Upper lobe of left lung (tissue), 6 donors: ENCODE data around the gene PDE1C. TPM values are rescaled to one million over a fixed set of nuclear protein-coding genes. Genes with fewer than 3 reads are reported as not detected.

Experiments used
- ATAC-seq, 2 donors: fragments of 200-7000 bp; cut with Tn5 transposase; one replicate each; pipeline ENCODE4 v1.9.1; 2022; ENCODE audit warnings: mild to moderate bottlenecking in 2 of 2, moderate library complexity in 2 of 2; ENCODE audit not compliant: low FRiP score in 2 of 2
- DNase-seq, 2 donors: peaks; one replicate each; pipeline ENCODE4 v3.0.0-alpha.2; 2019 to 2020
- H3K27ac ChIP-seq, 4 donors: fragments of 200-600 bp; sonication (generic); one replicate each; pipeline ENCODE4 v1.5.1; 2016 to 2019
- H3K27me3 ChIP-seq, 4 donors: fragments of 200-600 bp; sonication (generic); one replicate each; pipeline ENCODE4 v1.5.1; 2017 to 2019
- H3K36me3 ChIP-seq, 4 donors: fragments of 200-600 bp; sonication (generic); one replicate each; pipeline ENCODE4 v1.5.1; 2016 to 2019
- H3K4me1 ChIP-seq, 4 donors: fragments of 200-600 bp; sonication (generic); one replicate each; pipeline ENCODE4 v1.5.1; 2018 to 2019
- H3K4me3 ChIP-seq, 4 donors: fragments of 200-600 bp; sonication (generic); one replicate each; pipeline ENCODE4 v1.5.1; 2017 to 2019; ENCODE audit warnings: mild to moderate bottlenecking in 2 of 4, moderate library complexity in 1 of 4
- H3K9me3 ChIP-seq, 4 donors: fragments of 200-600 bp; sonication (generic); one replicate each; pipeline ENCODE4 v1.5.1; 2018 to 2019
- CTCF ChIP-seq, 6 experiments: fragments of 450-650 bp in 4 of 6; fragments of 200-600 bp in 2 of 6; sonication (generic) in 2 of 6; IDR thresholded peaks; one replicate each; pipeline ENCODE4 v1.5.1; 2016 to 2019; ENCODE audit warnings: antibody characterized with exemption in 6 of 6
- EP300 ChIP-seq, 4 donors: sonication (generic); formaldehyde crosslinking; IDR thresholded peaks; one replicate each; pipeline ENCODE4 v1.5.1; 2017; ENCODE audit warnings: antibody characterized with exemption in 4 of 4, control low read depth in 2 of 4
- POLR2A ChIP-seq, 4 donors: fragments of 450-650 bp; IDR thresholded peaks; one replicate each; pipeline ENCODE4 v1.5.1; 2016 to 2017; ENCODE audit warnings: antibody characterized with exemption in 4 of 4, mild to moderate bottlenecking in 2 of 4
- POLR2AphosphoS5 ChIP-seq, 2 donors: sonication (generic); formaldehyde crosslinking; IDR thresholded peaks; one replicate each; pipeline ENCODE4 v1.5.1; 2017; ENCODE audit warnings: antibody characterized with exemption in 2 of 2
- WGBS, 2 donors: methylation state at CpG; one replicate each; pipeline ENCODE4 v1.1.5; 2017 to 2018; 5-methylcytosine and 5-hydroxymethylcytosine counted together
- total RNA-seq, 6 donors: library from RNA; depleted of rRNA in 4 of 6; stranded (reverse); fragments of >200 nt in 4 of 6; gene quantifications; one replicate each; pipeline versions ENCODE4 v1.1.0 to v1.2.1, GENCODE V29; 2016 to 2021
- donor health status: DM: no; HTN: no; CAD: no; lungs with moderate emphysema.
- donor health status: DM: no; HTN: yes; CAD: no; lungs with severe emphysema.

PDE1C gene
- total RNA-seq, 6 donors from 2014 or later = 5.6 to 38.8 (median 11.3) TPM

- 80% methylated on average over 7 to 8 of the region's 8 CpGs for WGBS, 2 donors
- no peak for ATAC-seq
- Histone ChIP-seq H3K27me3 (no peaks in the 10 kb centered on the region), H3K27ac (no peak overlapping the region), H3K36me3 (no peaks in the 10 kb centered on the region), H3K4me1 (no peaks in the 10 kb centered on the region), H3K9me3 (no peaks in the 10 kb centered on the region), H3K4me3 (no peak overlapping the region)
- no peak for DNase-seq
- TF ChIP-seq POLR2A (IDR thresholded peaks at IDR 0.05) = no peak
- TF ChIP-seq CTCF (IDR thresholded peaks at IDR 0.05) = no peak
- TF ChIP-seq EP300 (IDR thresholded peaks at IDR 0.05) = no peak
- TF ChIP-seq POLR2AphosphoS5 (IDR thresholded peaks at IDR 0.05) = no peak
Measured at GRCh38 chr7:31720366-31720765, 349.8 kb downstream of the PDE1C start.

DNA sequence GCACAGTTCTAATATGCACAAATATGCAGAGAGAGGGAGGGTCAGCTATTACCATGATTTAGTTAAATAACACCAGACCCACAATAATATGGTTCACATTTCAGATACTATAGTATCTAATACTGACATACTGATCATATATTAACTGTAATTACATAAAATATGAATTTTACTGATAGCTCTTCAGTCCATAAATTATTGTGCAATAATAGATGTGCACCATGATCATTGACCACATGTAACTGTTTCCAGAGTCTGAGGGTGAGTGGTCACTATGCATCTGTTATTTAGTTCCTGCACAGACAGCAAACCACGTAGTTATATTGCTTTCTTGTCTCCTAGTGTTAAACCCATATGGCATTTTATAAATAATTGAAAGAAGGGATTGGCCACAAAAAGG lies 353.9 kb downstream of the PDE1C start:
- Histone ChIP-seq H3K9me3 (no peaks in the 10 kb centered on the region), H3K27me3 (no peaks in the 10 kb centered on the region), H3K27ac (no peak overlapping the region), H3K36me3 (no peaks in the 10 kb centered on the region), H3K4me1 (no peaks in the 10 kb centered on the region), H3K4me3 (no peak overlapping the region)
- no peak for DNase-seq
- ATAC-seq = no peak
- 67 to 75% methylated on average over 1 of the region's 1 CpG for WGBS, 2 donors
- TF ChIP-seq POLR2AphosphoS5 (IDR thresholded peaks at IDR 0.05) (no peak), POLR2A (IDR thresholded peaks at IDR 0.05) (no peak), EP300 (IDR thresholded peaks at IDR 0.05) (no peak), CTCF (IDR thresholded peaks at IDR 0.05) (no peak)

GRCh38 chr7:31710171-31710570 lies 360.0 kb downstream of the PDE1C start:
- Histone ChIP-seq H3K4me1 (no peaks in the 10 kb centered on the region), H3K27ac (no peak overlapping the region), H3K27me3 (no peaks in the 10 kb centered on the region), H3K9me3 (no peaks in the 10 kb centered on the region), H3K4me3 (no peak overlapping the region), H3K36me3 (no peaks in the 10 kb centered on the region)
- ATAC-seq = no peak
- no peak for DNase-seq
- TF ChIP-seq POLR2A (IDR thresholded peaks at IDR 0.05) (no peak), EP300 (IDR thresholded peaks at IDR 0.05) (no peak), CTCF (IDR thresholded peaks at IDR 0.05) (no peak), POLR2AphosphoS5 (IDR thresholded peaks at IDR 0.05) (no peak)
- 73 to 82% methylated on average over 1 of the region's 1 CpG for WGBS, 2 donors

- no peak overlapping the region for H3K27ac ChIP-seq
- DNase-seq (no peak), ATAC-seq (no peak)
- no peaks in the 10 kb centered on the region for H3K27me3 ChIP-seq
- no peaks in the 10 kb centered on the region for H3K36me3 ChIP-seq
- H3K4me3 ChIP-seq = no peak overlapping the region
- H3K4me1 ChIP-seq = no peaks in the 10 kb centered on the region
- H3K9me3 ChIP-seq = no peaks in the 10 kb centered on the region
- 66 to 68% methylated on average over 5 of the region's 5 CpGs for WGBS, 2 donors
- TF ChIP-seq POLR2A (IDR thresholded peaks at IDR 0.05) = no peak
- TF ChIP-seq EP300 (IDR thresholded peaks at IDR 0.05) = no peak
- TF ChIP-seq POLR2AphosphoS5 (IDR thresholded peaks at IDR 0.05) = no peak
- TF ChIP-seq CTCF (IDR thresholded peaks at IDR 0.05) = no peak
Measured at GRCh38 chr7:31707089-31707488, 363.1 kb downstream of the PDE1C start.

- Histone ChIP-seq H3K27me3 (no peaks in the 10 kb centered on the region), H3K4me1 (no peaks in the 10 kb centered on the region), H3K27ac (no peak overlapping the region), H3K36me3 (no peaks in the 10 kb centered on the region), H3K4me3 (no peak overlapping the region), H3K9me3 (no peaks in the 10 kb centered on the region)
- ATAC-seq (no peak), DNase-seq (no peak)
- 88 to 95% methylated on average over 3 of the region's 3 CpGs for WGBS, 2 donors
- TF ChIP-seq CTCF (IDR thresholded peaks at IDR 0.05) = no peak
- no peak for TF ChIP-seq POLR2AphosphoS5 (IDR thresholded peaks at IDR 0.05)
- no peak for TF ChIP-seq EP300 (IDR thresholded peaks at IDR 0.05)
- no peak for TF ChIP-seq POLR2A (IDR thresholded peaks at IDR 0.05)
Measured at GRCh38 chr7:31705377-31705776, 364.8 kb downstream of the PDE1C start.
